ENCODE data around the gene VPS37D.

The VPS37D gene

GRCh38 chr7:73685311-73685710, 17.7 kb downstream of the VPS37D start:
- no peak for DNase-seq (ENCODE audit: low read depth)
- in situ Hi-C loops (cut with HindIII; ENCODE audit: low sequenced_read_pairs), result no loop called here
- TF ChIP-seq, protein P1, sequence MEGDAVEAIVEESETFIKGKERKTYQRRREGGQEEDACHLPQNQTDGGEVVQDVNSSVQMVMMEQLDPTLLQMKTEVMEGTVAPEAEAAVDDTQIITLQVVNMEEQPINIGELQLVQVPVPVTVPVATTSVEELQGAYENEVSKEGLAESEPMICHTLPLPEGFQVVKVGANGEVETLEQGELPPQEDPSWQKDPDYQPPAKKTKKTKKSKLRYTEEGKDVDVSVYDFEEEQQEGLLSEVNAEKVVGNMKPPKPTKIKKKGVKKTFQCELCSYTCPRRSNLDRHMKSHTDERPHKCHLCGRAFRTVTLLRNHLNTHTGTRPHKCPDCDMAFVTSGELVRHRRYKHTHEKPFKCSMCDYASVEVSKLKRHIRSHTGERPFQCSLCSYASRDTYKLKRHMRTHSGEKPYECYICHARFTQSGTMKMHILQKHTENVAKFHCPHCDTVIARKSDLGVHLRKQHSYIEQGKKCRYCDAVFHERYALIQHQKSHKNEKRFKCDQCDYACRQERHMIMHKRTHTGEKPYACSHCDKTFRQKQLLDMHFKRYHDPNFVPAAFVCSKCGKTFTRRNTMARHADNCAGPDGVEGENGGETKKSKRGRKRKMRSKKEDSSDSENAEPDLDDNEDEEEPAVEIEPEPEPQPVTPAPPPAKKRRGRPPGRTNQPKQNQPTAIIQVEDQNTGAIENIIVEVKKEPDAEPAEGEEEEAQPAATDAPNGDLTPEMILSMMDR (IDR thresholded peaks at IDR 0.05; ENCODE audit: low read depth, low read length, missing control alignments), result no peak
- no peak overlapping the region for H3K4me3 ChIP-seq (ENCODE audit: low read depth, low read length)

DNA sequence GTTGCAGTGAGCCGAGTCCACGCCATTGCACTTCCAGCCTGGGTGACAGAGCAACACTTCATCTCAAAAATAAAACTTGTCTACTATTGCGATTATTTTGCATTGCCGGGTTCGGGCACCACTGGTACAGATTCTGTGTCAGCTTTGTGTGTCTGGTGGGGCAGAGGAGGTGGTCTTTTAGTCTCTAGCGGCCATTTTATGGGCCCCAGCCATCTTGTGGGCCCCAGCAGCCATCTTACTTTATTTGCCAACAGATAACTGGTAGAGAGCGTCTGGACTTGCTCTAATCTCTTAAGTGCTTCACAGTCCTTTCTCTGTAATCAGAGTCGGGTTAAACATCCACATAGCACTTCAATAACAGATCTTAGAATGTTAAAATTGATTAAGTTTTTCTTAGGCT, 20.7 kb downstream of the VPS37D start:
- DNase-seq (ENCODE audit: low read depth), result no peak
- no peak overlapping the region for H3K4me3 ChIP-seq (ENCODE audit: low read depth, low read length)
- in situ Hi-C loops (cut with HindIII; ENCODE audit: low sequenced_read_pairs), result no loop called here
- TF ChIP-seq, protein P1 (IDR thresholded peaks at IDR 0.05; ENCODE audit: low read depth, low read length, missing control alignments), result no peak

GRCh38 chr7:73690646-73691045, 23.0 kb downstream of the VPS37D start:
- H3K4me3 ChIP-seq (ENCODE audit: low read depth, low read length), result no peak overlapping the region
- in situ Hi-C loops (cut with HindIII; ENCODE audit: low sequenced_read_pairs), result no loop called here
- TF ChIP-seq, protein P1 (IDR thresholded peaks at IDR 0.05; ENCODE audit: low read depth, low read length, missing control alignments), result no peak
- no peak for DNase-seq (ENCODE audit: low read depth)

- H3K4me3 ChIP-seq (ENCODE audit: low read depth, low read length), result no peak overlapping the region
- in situ Hi-C loops (cut with HindIII; ENCODE audit: low sequenced_read_pairs), result no loop called here
- TF ChIP-seq, protein P1 (IDR thresholded peaks at IDR 0.05; ENCODE audit: low read depth, low read length, missing control alignments), result no peak
- no peak for DNase-seq (ENCODE audit: low read depth)
Measured at GRCh38 chr7:73696372-73696771, 28.7 kb downstream of the VPS37D start.

DNA sequence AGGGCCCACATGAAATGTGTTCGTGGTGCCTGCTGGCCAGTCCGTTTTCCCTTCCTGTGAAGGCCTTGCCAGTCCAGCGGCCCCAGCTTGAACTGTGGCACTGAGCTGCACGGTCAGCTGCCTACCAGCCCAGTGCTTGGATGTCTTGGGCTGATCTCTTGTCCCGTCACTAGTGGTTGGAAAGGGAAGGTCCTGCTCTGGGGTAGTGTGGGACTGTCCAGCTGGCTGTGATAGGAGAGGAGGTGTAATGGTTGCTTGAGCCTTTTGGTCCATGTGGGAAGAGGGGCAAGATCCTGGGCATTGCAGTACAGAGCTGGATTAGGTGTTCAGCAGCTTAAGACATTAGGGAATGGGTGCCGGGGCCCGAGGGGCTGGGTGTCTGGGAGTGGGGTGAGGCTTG, 30.8 kb downstream of the VPS37D start:
- in situ Hi-C loops (cut with HindIII; ENCODE audit: low sequenced_read_pairs), result no loop called here
- TF ChIP-seq, protein P1 (IDR thresholded peaks at IDR 0.05; ENCODE audit: low read depth, low read length, missing control alignments), result no peak
- no peak for DNase-seq (ENCODE audit: low read depth)
- no peak overlapping the region for H3K4me3 ChIP-seq (ENCODE audit: low read depth, low read length)

- TF ChIP-seq, protein P1 (IDR thresholded peaks at IDR 0.05; ENCODE audit: low read depth, low read length, missing control alignments), result no peak
- no peak for DNase-seq (ENCODE audit: low read depth)
- in situ Hi-C loops (cut with HindIII; ENCODE audit: low sequenced_read_pairs), result no loop called here
- H3K4me3 ChIP-seq (ENCODE audit: low read depth, low read length), result no peak overlapping the region
Measured at GRCh38 chr7:73699370-73700068, 31.9 kb downstream of the VPS37D start.
